ENCODE results near the gene ZNF722.
A peak's percentile ranks its signal among the peaks of the same experiment; 100 is the strongest.
"Not testable (repeated sequence)": the region's sequence is repeated elsewhere in the genome, so short reads cannot be mapped to it uniquely, and the experiment has no call there.

ZNF722 gene

GRCh38 chr7:63998549-63998948 is at the start of gene ZNF722:
Gene ZNF722 (plus strand): TSS chr7:63998849. CDS start chr7:63998962, 113 bp downstream.
- ATAC-seq: no peak

GRCh38 chr7:63953181-63953580 is 45.5 kb upstream of the ZNF722 start:
- ATAC-seq: no peak

GRCh38 chr7:63968629-63969028 is 30.0 kb upstream of the ZNF722 start:
- no peak for ATAC-seq

- ATAC-seq: not testable (repeated sequence)
These were observed 16.8 kb downstream of the ZNF722 start for GRCh38 chr7:64015496-64015895.

GRCh38 chr7:64035388-64035787 is 36.7 kb downstream of the ZNF722 start:
- ATAC-seq: no peak

- ATAC-seq: no peak
These were observed 38.4 kb downstream of the ZNF722 start for GRCh38 chr7:64037095-64037494.

GRCh38 chr7:64045301-64046040 is 46.8 kb downstream of the ZNF722 start, which contains the start of gene ZNF727:
Gene ZNF727 (plus strand): TSS chr7:64045434. CDS start chr7:64045622, 188 bp downstream.
- peak in 1 of 2 donors; percentile 86 for ATAC-seq

DNA sequence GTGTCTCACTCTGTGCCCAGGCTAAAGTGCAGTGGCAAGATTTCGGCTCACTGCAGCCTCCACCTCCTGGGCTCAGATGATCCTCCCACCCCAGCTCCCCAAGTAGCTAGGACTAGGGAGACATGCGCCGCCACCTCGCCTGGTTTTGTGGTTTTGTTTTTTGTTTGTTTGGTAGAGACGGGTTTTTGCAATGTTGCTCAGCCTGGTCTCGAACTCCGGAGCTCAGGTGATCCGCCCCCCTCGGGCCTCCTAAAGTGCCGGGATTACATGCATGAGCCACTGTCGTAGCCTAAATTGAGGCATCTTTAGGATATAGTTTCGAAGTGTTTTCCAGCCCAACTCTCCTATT is 47.4 kb downstream of the ZNF722 start:
- no peak for ATAC-seq

Measured in activated CD4-positive, CD25-positive, alpha-beta regulatory T cell treated with anti-CD3 and anti-CD28 coated beads, Interleukin-2, amount 50 U/mL, for 24 hours (primary cell).